ENCODE results near the gene AURKAIP1.

DNA sequence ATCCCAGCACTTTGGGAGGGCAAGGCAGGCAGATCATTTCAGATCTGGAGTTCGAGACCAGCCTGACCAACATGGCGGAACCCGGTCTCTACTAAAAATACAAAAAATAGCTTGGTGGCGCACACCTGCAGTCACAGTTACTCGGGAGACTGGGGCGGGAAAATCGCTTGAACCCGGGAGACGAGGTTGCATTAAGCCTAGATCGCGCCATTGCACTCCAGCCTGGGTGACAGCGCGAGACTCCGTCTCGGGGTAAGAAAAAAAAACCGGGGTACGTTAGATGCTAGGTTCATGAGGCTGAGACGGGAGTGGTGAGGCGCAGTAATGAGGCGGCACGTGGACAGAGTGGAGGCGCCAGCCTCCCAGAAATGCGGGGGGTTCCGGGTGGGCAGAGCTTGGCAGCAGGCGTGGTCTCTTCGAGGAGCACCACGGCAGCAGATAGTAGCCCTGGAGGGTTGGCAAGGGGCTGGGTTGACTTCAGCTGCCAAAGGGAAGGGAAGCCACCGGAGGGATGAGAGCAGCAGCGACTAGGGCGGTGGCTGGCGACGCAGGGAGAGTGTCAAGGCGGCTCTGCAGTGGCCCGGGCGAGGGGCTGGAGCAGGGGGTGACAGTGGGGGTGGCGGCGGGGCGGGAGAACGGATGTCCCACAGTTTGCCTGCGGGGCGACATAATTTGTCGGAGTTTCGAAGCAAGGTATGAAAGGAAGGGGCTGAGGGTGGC, 31.3 kb upstream of the AURKAIP1 start:
- TF ChIP-seq, protein P1, sequence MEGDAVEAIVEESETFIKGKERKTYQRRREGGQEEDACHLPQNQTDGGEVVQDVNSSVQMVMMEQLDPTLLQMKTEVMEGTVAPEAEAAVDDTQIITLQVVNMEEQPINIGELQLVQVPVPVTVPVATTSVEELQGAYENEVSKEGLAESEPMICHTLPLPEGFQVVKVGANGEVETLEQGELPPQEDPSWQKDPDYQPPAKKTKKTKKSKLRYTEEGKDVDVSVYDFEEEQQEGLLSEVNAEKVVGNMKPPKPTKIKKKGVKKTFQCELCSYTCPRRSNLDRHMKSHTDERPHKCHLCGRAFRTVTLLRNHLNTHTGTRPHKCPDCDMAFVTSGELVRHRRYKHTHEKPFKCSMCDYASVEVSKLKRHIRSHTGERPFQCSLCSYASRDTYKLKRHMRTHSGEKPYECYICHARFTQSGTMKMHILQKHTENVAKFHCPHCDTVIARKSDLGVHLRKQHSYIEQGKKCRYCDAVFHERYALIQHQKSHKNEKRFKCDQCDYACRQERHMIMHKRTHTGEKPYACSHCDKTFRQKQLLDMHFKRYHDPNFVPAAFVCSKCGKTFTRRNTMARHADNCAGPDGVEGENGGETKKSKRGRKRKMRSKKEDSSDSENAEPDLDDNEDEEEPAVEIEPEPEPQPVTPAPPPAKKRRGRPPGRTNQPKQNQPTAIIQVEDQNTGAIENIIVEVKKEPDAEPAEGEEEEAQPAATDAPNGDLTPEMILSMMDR (IDR thresholded peaks at IDR 0.05): no peak
- TF ChIP-seq POLR2A (IDR thresholded peaks at IDR 0.05): no peak
